Panc1 (cell line): Measurements from ENCODE around the gene SARDH. TPM values are rescaled to one million over a fixed set of nuclear protein-coding genes. Genes with fewer than 3 reads are reported as not detected.

ENCODE experiments used
- ATAC-seq: fragments of 200-7000 bp; cut with Tn5 transposase; 2 replicates; pipeline ENCODE4 v1.9.1; 2020; ENCODE audit warnings: mild to moderate bottlenecking, moderate library complexity
- BruUV-seq: library from RNA; stranded (reverse); fragments of 400-500 nt; replicated peaks from 2 replicates; lab custom pipeline; 2021; lab: Mats Ljungman, UMichigan
- CTCF ChIA-PET: fragments of 300-600 bp; sonication (Branson Sonifier 250); formaldehyde crosslinking; loops from one replicate; lab custom pipeline; 2022; ENCODE audit warnings: antibody characterized with exemption; lab: Charles Lee
- POLR2A ChIA-PET: fragments of 300-600 bp; sonication (Branson Sonifier 250); formaldehyde crosslinking; loops from one replicate; lab custom pipeline; 2022; ENCODE audit warnings: antibody characterized with exemption; lab: Charles Lee
- DNase-seq: peaks from one replicate; pipeline ENCODE4 v3.0.0-alpha.2; 2010; ENCODE audit warnings: low read depth, low spot score
- H3K27ac ChIP-seq: 2 replicates; pipeline ENCODE4 v1.5.1; 2011; ENCODE audit warnings: mild to moderate bottlenecking, low read length, inconsistent platforms
- H3K27me3 ChIP-seq: fragments of 200-500 bp; sonication (Bioruptor generic); 2 replicates; pipeline ENCODE4 v1.6.0; 2014; ENCODE audit warnings: low read length, inconsistent platforms; ENCODE audit not compliant: control insufficient read depth, insufficient read depth
- H3K36me3 ChIP-seq: fragments of 200-500 bp; sonication (Bioruptor generic); 2 replicates; pipeline ENCODE4 v1.5.1; 2014; ENCODE audit warnings: inconsistent platforms, mild to moderate bottlenecking, low read length, moderate library complexity; ENCODE audit not compliant: control insufficient read depth, insufficient read depth
- H3K4me1 ChIP-seq: 2 replicates; pipeline ENCODE4 v1.5.1; 2011; ENCODE audit warnings: inconsistent platforms, mild to moderate bottlenecking, low read length, moderate library complexity; ENCODE audit not compliant: control insufficient read depth, insufficient read depth
- H3K4me3 ChIP-seq, 2 experiments: 2 replicates each; pipeline ENCODE4 v1.5.1; 2011 to 2012; ENCODE audit warnings: low read depth in 2 of 2, low read length in 2 of 2, mild to moderate bottlenecking in 2 of 2, inconsistent platforms in 1 of 2, moderate library complexity in 1 of 2
- H3K9me3 ChIP-seq: fragments of 200-500 bp; sonication (Bioruptor generic); 2 replicates; pipeline ENCODE4 v1.5.1; 2014; ENCODE audit warnings: low read depth, mild to moderate bottlenecking, inconsistent platforms, low read length, moderate library complexity; ENCODE audit not compliant: control insufficient read depth, insufficient read depth
- POLR2AphosphoS5 ChIP-seq: IDR thresholded peaks from 2 replicates; pipeline ENCODE4 v1.6.1; 2012; ENCODE audit warnings: mild to moderate bottlenecking, low read depth, low read length, moderate library complexity
- REST ChIP-seq, 2 experiments: IDR thresholded peaks; 2 replicates each; pipeline ENCODE4 v1.6.1; 2011 to 2012; ENCODE audit warnings: low read depth in 2 of 2, control low read depth in 1 of 2, low read length in 1 of 2, mild to moderate bottlenecking in 1 of 2, moderate library complexity in 1 of 2; ENCODE audit not compliant: insufficient read depth in 1 of 2
- SIN3A ChIP-seq: IDR thresholded peaks from 2 replicates; pipeline ENCODE4 v1.6.1; 2012; ENCODE audit warnings: low read depth, mild to moderate bottlenecking, low read length, moderate library complexity, borderline replicate concordance; ENCODE audit not compliant: insufficient read depth
- TCF7L2 ChIP-seq: IDR thresholded peaks from 2 replicates; pipeline ENCODE4 v1.6.1; 2011; ENCODE audit warnings: mild to moderate bottlenecking, low read depth, low read length, inconsistent platforms
- in situ Hi-C: cut with HindIII; loops from 2 replicates; pipeline ENCODE4 v1.10.0; 2016; ENCODE audit warnings: low sequenced_read_pairs, low pct_unique_long_range_greater_than_20kb
- intact Hi-C: fragments of 100-400 bp; cut with micrococcal nuclease; formaldehyde crosslinking; loops from one replicate; pipeline ENCODE4 v1.10.0; 2022; ENCODE audit not compliant: unreplicated experiment
- total RNA-seq: library from RNA; stranded (reverse); gene quantifications from one replicate; pipeline ENCODE4 v1.2.1, GENCODE V29; 2021; ENCODE audit not compliant: unreplicated experiment
- TF ChIP-seq, protein P1 (sequence below): fragments of 450-650 bp; IDR thresholded peaks from 2 replicates; pipeline ENCODE4 v1.5.1; 2017; ENCODE audit warnings: mild to moderate bottlenecking

SARDH gene
- total RNA-seq, 1 experiment from 2014 or later: 0.13 TPM

- BruUV-seq: no TSS peak
- Histone ChIP-seq H3K27ac (no peak overlapping the region), H3K9me3 (no peaks in the 10 kb centered on the region), H3K36me3 (no peaks in the 10 kb centered on the region), H3K4me1 (no peaks in the 10 kb centered on the region), H3K4me3 (no peak overlapping the region), H3K27me3 (no peaks in the 10 kb centered on the region)
- CTCF ChIA-PET: interaction anchor here (0.6 kb wide), 1 partner anchor 1120 kb away, joined by 4 read pairs; no protein-coding TSS in a partner anchor
- intact Hi-C loops (no loop called here), in situ Hi-C loops (no loop called here)
- ATAC-seq (no peak), DNase-seq (no peak)
- POLR2A ChIA-PET: no interaction called here
- TF ChIP-seq REST (IDR thresholded peaks at IDR 0.05; ENCODE audit: insufficient read depth in 1 of 2, low read depth in 2 of 2, low read length in 1 of 2): no peak
- no peak for TF ChIP-seq SIN3A
- TF ChIP-seq, protein P1, sequence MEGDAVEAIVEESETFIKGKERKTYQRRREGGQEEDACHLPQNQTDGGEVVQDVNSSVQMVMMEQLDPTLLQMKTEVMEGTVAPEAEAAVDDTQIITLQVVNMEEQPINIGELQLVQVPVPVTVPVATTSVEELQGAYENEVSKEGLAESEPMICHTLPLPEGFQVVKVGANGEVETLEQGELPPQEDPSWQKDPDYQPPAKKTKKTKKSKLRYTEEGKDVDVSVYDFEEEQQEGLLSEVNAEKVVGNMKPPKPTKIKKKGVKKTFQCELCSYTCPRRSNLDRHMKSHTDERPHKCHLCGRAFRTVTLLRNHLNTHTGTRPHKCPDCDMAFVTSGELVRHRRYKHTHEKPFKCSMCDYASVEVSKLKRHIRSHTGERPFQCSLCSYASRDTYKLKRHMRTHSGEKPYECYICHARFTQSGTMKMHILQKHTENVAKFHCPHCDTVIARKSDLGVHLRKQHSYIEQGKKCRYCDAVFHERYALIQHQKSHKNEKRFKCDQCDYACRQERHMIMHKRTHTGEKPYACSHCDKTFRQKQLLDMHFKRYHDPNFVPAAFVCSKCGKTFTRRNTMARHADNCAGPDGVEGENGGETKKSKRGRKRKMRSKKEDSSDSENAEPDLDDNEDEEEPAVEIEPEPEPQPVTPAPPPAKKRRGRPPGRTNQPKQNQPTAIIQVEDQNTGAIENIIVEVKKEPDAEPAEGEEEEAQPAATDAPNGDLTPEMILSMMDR: no peak
- no peak for TF ChIP-seq TCF7L2
- TF ChIP-seq POLR2AphosphoS5: no peak
Observed at GRCh38 chr9:133671371-133671770, 66.8 kb downstream of the SARDH start.

GRCh38 chr9:133670466-133670865 is 67.7 kb downstream of the SARDH start:
- BruUV-seq: no TSS peak
- Histone ChIP-seq H3K9me3 (no peaks in the 10 kb centered on the region), H3K27ac (no peak overlapping the region), H3K36me3 (no peaks in the 10 kb centered on the region), H3K4me1 (no peaks in the 10 kb centered on the region), H3K27me3 (no peaks in the 10 kb centered on the region), H3K4me3 (no peak overlapping the region)
- CTCF ChIA-PET: no interaction called here
- TF ChIP-seq, protein P1: no peak
- TF ChIP-seq POLR2AphosphoS5 (no peak), REST (IDR thresholded peaks at IDR 0.05; ENCODE audit: insufficient read depth in 1 of 2, low read depth in 2 of 2, low read length in 1 of 2) (no peak), TCF7L2 (no peak), SIN3A (no peak)
- no peak for DNase-seq
- in situ Hi-C loops (no loop called here), intact Hi-C loops (no loop called here)
- POLR2A ChIA-PET: no interaction called here
- no peak for ATAC-seq
